Subcutaneous adipose tissue (tissue), 4 donors: Measurements from ENCODE around the gene ABAT. TPM values are rescaled to one million over a fixed set of nuclear protein-coding genes. Genes with fewer than 3 reads are reported as not detected.

Experiments used
- CTCF ChIP-seq: fragments of 450-650 bp; IDR thresholded peaks from one replicate; pipeline ENCODE4 v1.5.1; 2016; ENCODE audit warnings: low read depth, mild to moderate bottlenecking, control low read depth, antibody characterized with exemption, moderate library complexity
- total RNA-seq, 4 donors: library from RNA; depleted of rRNA; stranded (reverse); fragments of >200 nt; gene quantifications; one replicate each; pipeline ENCODE4 v1.1.0, GENCODE V29; 2016

Gene ABAT
- total RNA-seq, 4 donors from 2014 or later: 4.9 to 9.8 (median 7.0) TPM

GRCh38 chr16:8808009-8808408 is 133.6 kb downstream of the ABAT start:
- no peak for TF ChIP-seq CTCF

GRCh38 chr16:8808613-8809353 is 134.4 kb downstream of the ABAT start:
- no peak for TF ChIP-seq CTCF

- no peak for TF ChIP-seq CTCF
These were observed 137.9 kb downstream of the ABAT start for GRCh38 chr16:8812162-8812843.

- TF ChIP-seq CTCF: no peak
These were observed 139.8 kb downstream of the ABAT start for GRCh38 chr16:8814095-8814806.

- no peak for TF ChIP-seq CTCF
These were observed 142.7 kb downstream of the ABAT start for GRCh38 chr16:8816967-8817655.

- TF ChIP-seq CTCF: no peak
These were observed 144.3 kb downstream of the ABAT start for GRCh38 chr16:8818504-8819270.
